Thoracic aorta (tissue), 2 donors: ENCODE data around the gene UBE2E2. TPM values are rescaled to one million over a fixed set of nuclear protein-coding genes. Genes with fewer than 3 reads are reported as not detected.

Experiments used
- ATAC-seq: fragments of 150-250 bp; one replicate; pipeline ENCODE4 v1.8.0; 2017; ENCODE audit warnings: low read depth; ENCODE audit not compliant: insufficient number of reproducible peaks, low FRiP score
- DNase-seq: peaks from one replicate; pipeline ENCODE4 v3.0.0-alpha.2; 2020; ENCODE audit warnings: low spot score
- H3K27ac ChIP-seq, 2 donors: fragments of 200-600 bp; sonication (generic); 1 replicate in 1 of 2; 2 replicates in 1 of 2; pipeline ENCODE4 v1.5.1; 2016; ENCODE audit warnings: mild to moderate bottlenecking in 2 of 2, moderate library complexity in 2 of 2
- H3K27me3 ChIP-seq: fragments of 200-600 bp; sonication (generic); replicated peaks from 2 replicates; pipeline ENCODE4 v1.6.0; 2016; ENCODE audit warnings: mild to moderate bottlenecking; ENCODE audit not compliant: insufficient read depth
- H3K36me3 ChIP-seq: fragments of 200-600 bp; sonication (generic); one replicate; pipeline ENCODE4 v1.5.1; 2016
- H3K4me1 ChIP-seq, 2 donors: fragments of 200-600 bp; sonication (generic); 1 replicate in 1 of 2; 2 replicates in 1 of 2; pipeline versions ENCODE4 v1.5.1 to v1.6.0; 2016; ENCODE audit warnings: low read depth in 2 of 2, mild to moderate bottlenecking in 1 of 2; ENCODE audit not compliant: control insufficient read depth in 1 of 2
- H3K4me3 ChIP-seq: fragments of 200-600 bp; sonication (generic); 2 replicates; pipeline ENCODE4 v1.5.1; 2016; ENCODE audit warnings: mild to moderate bottlenecking
- H3K9me3 ChIP-seq: fragments of 200-600 bp; sonication (generic); 2 replicates; pipeline ENCODE4 v1.5.1; 2016
- total RNA-seq, 2 donors: library from RNA; depleted of rRNA; stranded (reverse); fragments of >200 nt; gene quantifications; one replicate each; pipeline versions ENCODE4 v1.1.0 to v1.2.3, GENCODE V29; 2016
- TF ChIP-seq, protein P1 (sequence below): fragments of 200-600 bp; sonication (generic); IDR thresholded peaks from one replicate; pipeline ENCODE4 v1.5.1; 2019; ENCODE audit warnings: antibody characterized with exemption

Gene UBE2E2
- total RNA-seq, 2 donors from 2014 or later: 30.3 to 44.0 TPM

DNA sequence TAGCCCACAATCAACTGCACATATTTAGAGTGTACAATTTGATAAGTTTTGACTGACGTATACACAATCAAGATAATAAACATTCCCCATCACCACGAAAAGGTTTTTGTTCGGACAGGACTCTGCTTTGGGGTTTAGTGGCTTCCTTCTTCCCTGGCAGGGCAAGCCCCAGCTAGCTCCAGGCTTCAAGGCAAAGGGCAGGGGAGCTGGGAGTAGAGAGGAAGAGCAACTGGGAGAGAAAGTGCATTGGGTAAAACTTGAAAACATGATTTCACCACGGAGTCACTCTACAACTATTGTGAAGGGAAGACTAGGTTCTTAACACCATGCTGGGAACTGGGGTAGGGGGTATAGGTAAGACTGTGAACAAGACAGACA is 417.5 kb downstream of the UBE2E2 start:
- DNase-seq (no peak), ATAC-seq (no peak)
- Histone ChIP-seq H3K36me3 (no peaks in the 10 kb centered on the region), H3K27ac (no peak overlapping the region), H3K4me1 (peaks cover 0 to 7% of the 10 kb centered on the region in 2 donors), H3K4me3 (no peak overlapping the region), H3K27me3 (no peaks in the 10 kb centered on the region), H3K9me3 (peaks cover 6% of the 10 kb centered on the region)
- TF ChIP-seq, protein P1, sequence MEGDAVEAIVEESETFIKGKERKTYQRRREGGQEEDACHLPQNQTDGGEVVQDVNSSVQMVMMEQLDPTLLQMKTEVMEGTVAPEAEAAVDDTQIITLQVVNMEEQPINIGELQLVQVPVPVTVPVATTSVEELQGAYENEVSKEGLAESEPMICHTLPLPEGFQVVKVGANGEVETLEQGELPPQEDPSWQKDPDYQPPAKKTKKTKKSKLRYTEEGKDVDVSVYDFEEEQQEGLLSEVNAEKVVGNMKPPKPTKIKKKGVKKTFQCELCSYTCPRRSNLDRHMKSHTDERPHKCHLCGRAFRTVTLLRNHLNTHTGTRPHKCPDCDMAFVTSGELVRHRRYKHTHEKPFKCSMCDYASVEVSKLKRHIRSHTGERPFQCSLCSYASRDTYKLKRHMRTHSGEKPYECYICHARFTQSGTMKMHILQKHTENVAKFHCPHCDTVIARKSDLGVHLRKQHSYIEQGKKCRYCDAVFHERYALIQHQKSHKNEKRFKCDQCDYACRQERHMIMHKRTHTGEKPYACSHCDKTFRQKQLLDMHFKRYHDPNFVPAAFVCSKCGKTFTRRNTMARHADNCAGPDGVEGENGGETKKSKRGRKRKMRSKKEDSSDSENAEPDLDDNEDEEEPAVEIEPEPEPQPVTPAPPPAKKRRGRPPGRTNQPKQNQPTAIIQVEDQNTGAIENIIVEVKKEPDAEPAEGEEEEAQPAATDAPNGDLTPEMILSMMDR: no peak

DNA sequence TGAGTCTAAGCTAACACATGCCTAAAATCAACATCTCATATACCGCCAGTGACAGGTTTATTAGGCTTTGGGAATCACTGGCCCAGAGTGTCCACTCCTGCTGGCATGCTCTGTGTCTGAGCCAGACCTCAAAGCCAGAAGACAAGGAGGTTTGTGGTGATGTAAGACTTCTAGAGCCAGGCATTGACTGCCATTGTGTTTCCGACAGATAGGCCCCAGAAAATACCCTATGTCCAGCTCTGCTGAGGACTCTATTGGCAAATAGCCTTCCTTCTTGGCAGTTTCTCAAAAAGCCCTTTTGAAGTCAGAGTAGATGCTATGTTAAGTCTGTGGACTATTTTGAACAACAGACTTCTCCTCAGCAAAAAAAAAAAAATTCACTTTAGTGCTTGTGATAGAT is 420.7 kb downstream of the UBE2E2 start:
- ATAC-seq (no peak), DNase-seq (no peak)
- H3K27me3 ChIP-seq: no peaks in the 10 kb centered on the region
- peaks cover 0 to 7% of the 10 kb centered on the region in 2 donors for H3K4me1 ChIP-seq
- no peak overlapping the region for H3K27ac ChIP-seq
- H3K4me3 ChIP-seq: no peak overlapping the region
- TF ChIP-seq, protein P1: no peak
- no peaks in the 10 kb centered on the region for H3K36me3 ChIP-seq
- H3K9me3 ChIP-seq: peaks cover 6% of the 10 kb centered on the region

DNA sequence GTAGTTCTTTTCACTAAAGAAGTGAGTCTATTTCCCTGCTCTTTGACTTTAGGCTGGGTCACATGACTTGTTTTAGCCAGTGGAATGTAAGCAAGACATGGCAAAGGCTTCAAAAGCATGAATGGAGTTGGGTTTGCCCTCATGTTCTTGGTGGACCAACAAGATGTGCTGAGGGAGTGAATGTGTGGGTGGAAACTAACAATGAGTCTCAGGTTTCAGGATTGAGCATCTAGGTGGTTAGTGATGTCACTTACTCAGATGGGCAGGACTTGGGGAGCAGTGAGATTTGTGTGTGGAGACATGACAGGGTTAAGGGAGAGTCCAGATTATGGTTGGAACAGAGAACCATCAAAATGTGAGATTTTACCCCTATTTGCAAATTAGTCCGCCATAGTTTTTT is 421.2 kb downstream of the UBE2E2 start:
- TF ChIP-seq, protein P1: no peak
- Histone ChIP-seq H3K36me3 (no peaks in the 10 kb centered on the region), H3K27me3 (no peaks in the 10 kb centered on the region), H3K9me3 (peaks cover 6% of the 10 kb centered on the region), H3K4me3 (no peak overlapping the region), H3K4me1 (peaks cover 0 to 7% of the 10 kb centered on the region in 2 donors), H3K27ac (no peak overlapping the region)
- no peak for DNase-seq
- ATAC-seq: no peak

DNA sequence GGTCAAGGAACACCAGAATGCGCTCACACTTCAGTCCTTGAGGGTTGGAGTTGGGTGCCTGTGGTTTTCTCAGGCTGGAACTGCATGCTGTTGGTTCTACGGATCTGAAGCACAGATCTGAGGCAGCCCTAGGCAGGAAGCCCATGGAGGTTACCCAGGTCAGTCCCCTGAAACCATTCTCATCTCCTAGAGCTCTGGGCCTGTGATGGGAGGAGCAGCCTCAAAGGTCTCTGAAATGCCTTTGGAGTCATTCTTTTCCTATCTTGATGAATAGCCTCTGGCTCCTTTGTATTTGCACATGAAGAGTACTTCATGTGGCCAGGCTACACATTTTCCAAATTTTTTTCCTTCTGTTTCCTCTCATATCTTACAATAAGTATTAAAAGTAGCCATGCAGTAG is 423.3 kb downstream of the UBE2E2 start:
- Histone ChIP-seq H3K4me1 (no peaks in the 10 kb centered on the region), H3K9me3 (peaks cover 6% of the 10 kb centered on the region)

DNA sequence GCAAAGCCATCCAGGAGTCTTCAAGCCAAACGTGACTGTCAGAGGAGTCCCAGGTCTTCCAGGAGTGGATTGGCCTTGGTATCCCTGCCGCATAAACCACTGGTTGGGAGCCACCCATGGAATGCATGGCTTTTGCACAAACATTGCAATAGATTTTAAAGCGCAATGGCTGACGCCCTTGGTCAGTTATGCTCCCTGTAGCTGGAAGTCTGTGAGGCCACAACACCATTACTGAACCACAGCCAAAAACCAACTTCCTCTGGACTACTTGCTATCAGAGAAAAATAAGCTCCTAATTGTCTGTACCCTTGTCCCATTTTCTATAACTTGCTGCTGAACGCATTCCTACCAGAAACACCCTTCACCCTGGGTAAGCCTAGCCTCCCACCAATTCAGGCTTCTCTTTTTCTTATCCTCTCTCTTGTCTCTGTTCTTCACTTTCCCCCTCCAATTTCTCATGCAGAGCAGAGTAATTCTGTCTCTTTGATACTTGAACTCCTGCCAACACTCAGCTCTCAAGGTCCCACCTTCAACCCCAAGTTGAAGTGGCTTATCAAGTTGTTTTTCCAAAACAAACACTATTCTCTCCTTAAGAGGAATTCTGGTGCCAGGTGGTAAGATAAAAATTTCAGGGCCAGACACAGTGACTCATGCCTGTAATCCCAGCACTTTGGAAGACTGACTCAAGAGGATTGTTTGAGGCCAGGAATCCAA is 426.2 kb downstream of the UBE2E2 start:
- H3K27ac ChIP-seq: no peak overlapping the region
- no peak for DNase-seq
- no peaks in the 10 kb centered on the region for H3K4me1 ChIP-seq
- no peaks in the 10 kb centered on the region for H3K27me3 ChIP-seq
- TF ChIP-seq, protein P1: no peak
- no peak for ATAC-seq
- H3K4me3 ChIP-seq: no peak overlapping the region
- H3K9me3 ChIP-seq: peaks cover 6% of the 10 kb centered on the region
- no peaks in the 10 kb centered on the region for H3K36me3 ChIP-seq

More for the DNA sequence above, 423.3 kb downstream of the UBE2E2 start:
- TF ChIP-seq, protein P1: no peak
- Histone ChIP-seq H3K27me3 (no peaks in the 10 kb centered on the region), H3K4me3 (no peak overlapping the region), H3K27ac (no peak overlapping the region), H3K36me3 (no peaks in the 10 kb centered on the region)
- no peak for DNase-seq
- no peak for ATAC-seq
